Keratinocyte (primary cell): Measurements from ENCODE around the gene ULK2. TPM values are rescaled to one million over a fixed set of nuclear protein-coding genes. Genes with fewer than 3 reads are reported as not detected.

Experiments
- DNase-seq: peaks from one replicate; pipeline ENCODE4 v3.0.0-alpha.2; 2011; ENCODE audit warnings: low read depth, missing footprints, low spot score
- FAIRE-seq: peaks from 2 replicates; lab custom pipeline; 2011; peaks lifted over from hg19 to GRCh38; lab: Jason Lieb, UNC
- H2AFZ ChIP-seq: 2 replicates; pipeline ENCODE4 v1.6.0; 2012; ENCODE audit warnings: low read length, control low read depth, inconsistent platforms; ENCODE audit not compliant: control insufficient read depth
- H3K27ac ChIP-seq: 2 replicates; pipeline ENCODE4 v1.5.1; 2011; ENCODE audit warnings: low read length; ENCODE audit not compliant: control insufficient read depth, insufficient read depth
- H3K27me3 ChIP-seq: 3 replicates; pipeline ENCODE4 v1.6.0; 2011; ENCODE audit warnings: low read length; ENCODE audit not compliant: control insufficient read depth, insufficient read depth; ENCODE audit errors: extremely low read depth
- H3K36me3 ChIP-seq, 2 experiments: 2 replicates in 1 of 2; 3 replicates in 1 of 2; pipeline ENCODE4 v1.5.1; 2011; ENCODE audit warnings: low read length in 2 of 2, mild to moderate bottlenecking in 1 of 2; ENCODE audit not compliant: control insufficient read depth in 2 of 2, insufficient read depth in 2 of 2; ENCODE audit errors: extremely low read depth in 1 of 2
- H3K4me1 ChIP-seq: 3 replicates; pipeline ENCODE4 v1.5.1; 2011; ENCODE audit warnings: low read length; ENCODE audit not compliant: control insufficient read depth, insufficient read depth; ENCODE audit errors: extremely low read depth
- H3K4me2 ChIP-seq: 3 replicates; pipeline ENCODE4 v1.6.0; 2011; ENCODE audit warnings: low read depth, low read length; ENCODE audit not compliant: control insufficient read depth, insufficient read depth; ENCODE audit errors: extremely low read depth
- H3K4me3 ChIP-seq, 3 experiments: fragments of 200-600 bp in 1 of 3; sonication (generic) in 1 of 3; 2 replicates in 2 of 3; 3 replicates in 1 of 3; pipeline ENCODE4 v1.5.1; 2011 to 2016; ENCODE audit warnings: low read length in 3 of 3, mild to moderate bottlenecking in 3 of 3, control low read depth in 2 of 3, inconsistent platforms in 1 of 3, low read depth in 1 of 3, mixed read lengths in 1 of 3, mixed run types in 1 of 3, moderate library complexity in 1 of 3; ENCODE audit not compliant: control insufficient read depth in 2 of 3, insufficient read depth in 2 of 3; ENCODE audit errors: extremely low read depth in 1 of 3
- H3K79me2 ChIP-seq: 2 replicates; pipeline ENCODE4 v1.6.0; 2012; ENCODE audit warnings: low read length; ENCODE audit not compliant: control insufficient read depth, insufficient read depth
- H3K9ac ChIP-seq: 3 replicates; pipeline ENCODE4 v1.6.0; 2011; ENCODE audit warnings: low read length; ENCODE audit not compliant: control insufficient read depth, insufficient read depth; ENCODE audit errors: extremely low read depth
- H3K9me1 ChIP-seq: 3 replicates; pipeline ENCODE4 v1.6.0; 2011; ENCODE audit warnings: low read length; ENCODE audit not compliant: control insufficient read depth, insufficient read depth; ENCODE audit errors: extremely low read depth
- H3K9me3 ChIP-seq: 2 replicates; pipeline ENCODE4 v1.5.1; 2012; ENCODE audit warnings: low read depth, low read length; ENCODE audit not compliant: control insufficient read depth
- H4K20me1 ChIP-seq: 3 replicates; pipeline ENCODE4 v1.6.0; 2011; ENCODE audit warnings: low read length; ENCODE audit not compliant: control insufficient read depth, insufficient read depth; ENCODE audit errors: extremely low read depth
- CTCF ChIP-seq, 3 experiments: IDR thresholded peaks in 1 of 3; conservative IDR thresholded peaks in 1 of 3; optimal IDR thresholded peaks in 1 of 3; 2 replicates in 2 of 3; 3 replicates in 1 of 3; pipeline versions ENCODE3 to v1.5.1; 2011; ENCODE audit warnings: low read length in 3 of 3, mild to moderate bottlenecking in 3 of 3, moderate library complexity in 2 of 3, control low read depth in 1 of 3, inconsistent platforms in 1 of 3; ENCODE audit not compliant: insufficient read depth in 2 of 3; ENCODE audit errors: extremely low read depth in 1 of 3
- EZH2 ChIP-seq: IDR thresholded peaks from one replicate; pipeline ENCODE4 v1.6.1; 2012; ENCODE audit warnings: inconsistent platforms, mild to moderate bottlenecking, low read length, moderate library complexity
- dilution Hi-C: fragments of 300-500 bp; cut with MboI; formaldehyde crosslinking; loops from one replicate; pipeline ENCODE4 v1.7.0; 2020; ENCODE audit warnings: low sequenced_read_pairs; ENCODE audit not compliant: extremely low pct_ligation_motif_present
- polyA plus RNA-seq, 5 experiments: library from polyadenylated mRNA; depleted of rRNA in 3 of 5; stranded (reverse) in 3 of 5; stranded (forward) in 1 of 5; unstranded in 1 of 5; fragments of >200 nt; gene quantifications; 1 replicate in 1 of 5; 2 replicates in 3 of 5; 3 replicates in 1 of 5; pipeline versions ENCODE4 v1.2.1 to v1.2.3, GENCODE V29; 2011 to 2012; ENCODE audit warnings: missing spikeins in 2 of 5, low read depth in 1 of 5, low replicate concordance in 1 of 5

The ULK2 gene
- polyA plus RNA-seq, 1 donor (not counting 4 experiments of a cell fraction or from before 2014, with no cell fraction given), result 22.1 TPM

GRCh38 chr17:19904412-19904811 is 36.7 kb upstream of the ULK2 start:
- peaks cover 16 to 21% of the 10 kb centered on the region in 2 experiments for H3K36me3 ChIP-seq

GRCh38 chr17:19900809-19901208 is 33.1 kb upstream of the ULK2 start:
- H3K4me2 ChIP-seq, result no peak overlapping the region
- H3K9me3 ChIP-seq, result no peaks in the 10 kb centered on the region
- dilution Hi-C loops, result no loop called here
- no peaks in the 10 kb centered on the region for H3K27me3 ChIP-seq
- peaks cover 16% of the 10 kb centered on the region for H3K4me1 ChIP-seq
- TF ChIP-seq CTCF (optimal IDR thresholded peaks at IDR 0.05 in 1 of 3, IDR thresholded peaks at IDR 0.05 in 1 of 3, conservative IDR thresholded peaks at IDR 0.05 in 1 of 3; ENCODE audit: extremely low read depth in 1 of 3, insufficient read depth in 2 of 3, low read length in 3 of 3), result no peak
- H4K20me1 ChIP-seq, result no peaks in the 10 kb centered on the region
- H3K9ac ChIP-seq, result no peak overlapping the region
- H3K9me1 ChIP-seq, result no peaks in the 10 kb centered on the region
- peaks cover 8 to 10% of the 10 kb centered on the region in 2 experiments for H3K36me3 ChIP-seq
- no peaks in the 10 kb centered on the region for H3K79me2 ChIP-seq
- no peak overlapping the region for H3K27ac ChIP-seq
- no peak overlapping the region for H2AFZ ChIP-seq
- no peak for FAIRE-seq
- no peak for DNase-seq
- no peak overlapping the region for H3K4me3 ChIP-seq

More at GRCh38 chr17:19904412-19904811, 36.7 kb upstream of the ULK2 start:
- no peaks in the 10 kb centered on the region for H3K79me2 ChIP-seq
- FAIRE-seq (no peak), DNase-seq (no peak)
- H3K9me3 ChIP-seq, result no peaks in the 10 kb centered on the region
- H3K4me3 ChIP-seq, result no peak overlapping the region
- no peaks in the 10 kb centered on the region for H3K9me1 ChIP-seq
- H3K4me2 ChIP-seq, result no peak overlapping the region
- no peaks in the 10 kb centered on the region for H3K4me1 ChIP-seq
- H4K20me1 ChIP-seq, result no peaks in the 10 kb centered on the region
- no peaks in the 10 kb centered on the region for H3K27me3 ChIP-seq
- H3K27ac ChIP-seq, result no peak overlapping the region
- TF ChIP-seq CTCF (optimal IDR thresholded peaks at IDR 0.05 in 1 of 3, IDR thresholded peaks at IDR 0.05 in 1 of 3, conservative IDR thresholded peaks at IDR 0.05 in 1 of 3; ENCODE audit: extremely low read depth in 1 of 3, insufficient read depth in 2 of 3, low read length in 3 of 3) (no peak), EZH2 (no peak)
- H2AFZ ChIP-seq, result no peak overlapping the region
- dilution Hi-C loops, result no loop called here
- H3K9ac ChIP-seq, result no peak overlapping the region
